Measurements from ENCODE around the gene ANKRD65. TPM values are rescaled to one million over a fixed set of nuclear protein-coding genes. Genes with fewer than 3 reads are reported as not detected.
A peak's percentile ranks its signal among the peaks of the same experiment; 100 is the strongest.
"Not testable (repeated sequence)": the region's sequence is repeated elsewhere in the genome, so short reads cannot be mapped to it uniquely, and the experiment has no call there.

Gene ANKRD65
- total and polyA plus RNA-seq, 4 donors = 1.8 to 10.8 (median 8.7) TPM

DNA sequence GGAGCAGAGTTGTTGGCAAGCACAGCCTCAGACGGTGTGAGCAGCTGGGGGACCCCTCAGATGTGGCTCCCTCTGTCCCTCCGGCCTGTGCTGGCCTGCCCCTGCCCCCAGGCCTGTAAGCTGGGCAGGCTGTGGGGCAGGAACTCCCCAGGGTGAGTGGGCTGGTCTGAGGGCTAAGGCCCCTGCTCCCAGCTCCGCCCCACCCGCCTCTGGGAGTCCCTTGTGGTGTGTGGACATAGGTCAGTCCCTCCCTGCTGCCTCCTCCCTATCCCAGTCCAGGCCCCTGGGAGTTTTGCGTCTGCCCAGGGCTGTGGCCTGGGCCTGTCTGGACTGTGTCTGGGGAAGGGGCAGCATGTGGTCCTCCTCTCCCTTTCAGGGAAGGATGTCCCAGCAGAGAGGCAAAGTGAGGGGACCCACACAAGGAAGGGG, 10.8 kb upstream of the ANKRD65 start:
- WGBS (ENCODE audit: insufficient coverage) = 24% methylated on average over 2 of the region's 5 CpGs
- DNase-seq (ENCODE audit: low read depth in 4 of 6, low spot score in 6 of 6) = no peak
- H3K4me1 ChIP-seq (ENCODE audit: control insufficient read depth, insufficient read depth, low read length) = peaks cover 78% of the 10 kb centered on the region

DNA sequence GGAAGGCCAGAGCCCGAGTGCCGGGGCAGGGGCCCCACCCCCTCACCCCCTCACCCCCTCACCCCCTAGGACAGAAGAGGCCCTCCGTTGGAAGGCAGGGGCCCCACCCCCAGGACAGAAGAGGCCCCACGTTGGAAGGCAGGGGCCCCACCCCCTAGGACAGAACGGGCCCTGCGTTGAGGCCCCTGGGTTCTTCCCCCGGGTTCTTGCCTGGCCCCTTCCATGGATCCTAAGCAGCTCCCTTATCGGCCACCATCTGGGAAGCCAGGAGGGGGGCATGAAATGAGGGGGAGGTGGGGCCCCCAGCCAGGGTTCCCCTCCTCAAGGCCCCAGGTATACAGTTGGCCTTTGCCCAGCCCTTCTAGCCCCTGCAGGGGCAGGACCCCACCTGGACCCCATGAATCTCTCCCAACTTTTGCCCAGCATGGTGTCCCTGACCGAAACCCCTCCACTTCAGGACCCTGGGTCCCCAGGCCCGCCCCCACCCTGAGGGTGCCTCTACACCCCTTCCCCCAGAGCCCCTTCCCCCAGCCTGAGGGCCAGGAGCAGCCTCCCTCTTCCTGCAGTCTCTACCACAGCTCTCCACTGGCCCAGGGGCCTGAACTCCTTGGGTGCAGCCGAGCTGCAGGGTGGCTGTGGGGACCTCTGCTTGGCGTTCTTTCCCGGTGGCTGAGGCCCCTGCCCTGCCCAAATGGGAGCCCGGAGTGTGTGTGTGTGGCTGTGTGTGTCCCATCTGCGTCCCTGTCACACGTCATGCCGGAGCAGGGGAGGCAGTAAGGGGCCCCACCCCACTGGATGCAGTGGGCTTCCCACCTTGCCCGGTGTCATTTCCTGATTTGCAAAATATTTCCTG, 10.1 kb upstream of the ANKRD65 start:
- DNase-seq (ENCODE audit: low read depth in 4 of 6, low spot score in 6 of 6) = no peak
- Histone ChIP-seq H3K27ac (ENCODE audit: low read depth, low read length) (peak overlapping the region; percentile 91), H3K9me3 (ENCODE audit: control insufficient read depth, insufficient read depth, low read length) (no peaks in the 10 kb centered on the region), H3K4me3 (ENCODE audit: low read depth, low read length) (no peak overlapping the region), H3K36me3 (ENCODE audit: control insufficient read depth, insufficient read depth, low read length) (peaks cover 5% of the 10 kb centered on the region), H3K27me3 (ENCODE audit: control insufficient read depth, insufficient read depth, low read length) (no peaks in the 10 kb centered on the region), H3K4me1 (ENCODE audit: control insufficient read depth, insufficient read depth, low read length) (peaks cover 78% of the 10 kb centered on the region)
- 51% methylated on average over 12 of the region's 18 CpGs for WGBS (ENCODE audit: insufficient coverage)

More for the DNA sequence above, 10.8 kb upstream of the ANKRD65 start:
- Histone ChIP-seq H3K27me3 (ENCODE audit: control insufficient read depth, insufficient read depth, low read length) (peaks cover 3% of the 10 kb centered on the region), H3K36me3 (ENCODE audit: control insufficient read depth, insufficient read depth, low read length) (peaks cover 2% of the 10 kb centered on the region), H3K9me3 (ENCODE audit: control insufficient read depth, insufficient read depth, low read length) (no peaks in the 10 kb centered on the region), H3K4me3 (ENCODE audit: low read depth, low read length) (no peak overlapping the region), H3K27ac (ENCODE audit: low read depth, low read length) (peak overlapping the region; percentile 91)

DNA sequence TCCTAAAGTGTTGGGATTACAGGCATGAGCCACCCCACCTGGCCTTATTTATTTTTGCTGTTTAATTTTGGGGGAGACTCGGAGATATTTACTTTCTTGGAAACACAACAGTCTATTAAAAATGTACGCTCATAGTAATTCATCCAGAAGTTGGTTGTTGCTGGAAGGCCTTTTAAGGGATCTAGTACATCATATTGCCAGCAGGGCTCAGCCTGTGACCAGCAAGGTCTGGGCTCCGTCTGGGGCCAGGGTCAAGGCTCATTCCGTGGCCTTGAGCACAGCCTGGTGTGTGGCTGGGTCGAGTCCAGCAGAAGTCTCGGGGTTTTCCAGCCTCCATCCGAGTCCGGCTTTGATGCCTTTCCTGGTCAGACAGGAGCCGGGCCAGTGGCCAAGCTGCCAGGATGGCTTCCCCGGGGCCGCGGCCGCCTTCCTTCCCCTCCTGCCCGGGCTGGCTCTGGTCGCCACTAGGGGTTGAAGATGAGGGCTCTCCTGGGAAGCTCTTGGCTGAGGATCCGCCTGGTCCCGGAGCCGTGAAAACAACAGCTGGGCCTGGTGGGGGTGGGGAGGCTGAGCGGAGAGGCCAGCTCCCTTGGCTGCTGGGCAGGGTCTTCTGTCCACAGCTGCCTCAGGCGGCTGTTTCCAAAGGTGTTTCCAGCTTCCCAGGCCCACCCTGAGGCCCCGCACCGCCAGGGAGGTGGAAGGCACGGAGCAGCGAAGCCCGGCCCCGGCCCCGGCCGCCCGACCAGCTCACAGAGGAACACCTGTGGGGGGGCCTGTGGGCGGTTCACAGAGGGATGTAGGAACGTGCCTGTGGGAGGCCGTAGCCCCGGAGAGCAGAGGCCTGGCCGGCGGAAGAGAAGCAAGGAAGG, 9.3 kb upstream of the ANKRD65 start:
- Histone ChIP-seq H3K9me3 (ENCODE audit: control insufficient read depth, insufficient read depth, low read length) (no peaks in the 10 kb centered on the region), H3K27ac (ENCODE audit: low read depth, low read length) (peak overlapping the region; percentile 85), H3K27me3 (ENCODE audit: control insufficient read depth, insufficient read depth, low read length) (no peaks in the 10 kb centered on the region), H3K4me3 (ENCODE audit: low read depth, low read length) (no peak overlapping the region), H3K4me1 (ENCODE audit: control insufficient read depth, insufficient read depth, low read length) (peaks cover 80% of the 10 kb centered on the region), H3K36me3 (ENCODE audit: control insufficient read depth, insufficient read depth, low read length) (peaks cover 10% of the 10 kb centered on the region)
- DNase-seq (ENCODE audit: low read depth in 4 of 6, low spot score in 6 of 6) = peak in 2 of 6 donors; percentile 55 to 79
- WGBS (ENCODE audit: insufficient coverage) = 12% methylated on average over 28 of the region's 35 CpGs

DNA sequence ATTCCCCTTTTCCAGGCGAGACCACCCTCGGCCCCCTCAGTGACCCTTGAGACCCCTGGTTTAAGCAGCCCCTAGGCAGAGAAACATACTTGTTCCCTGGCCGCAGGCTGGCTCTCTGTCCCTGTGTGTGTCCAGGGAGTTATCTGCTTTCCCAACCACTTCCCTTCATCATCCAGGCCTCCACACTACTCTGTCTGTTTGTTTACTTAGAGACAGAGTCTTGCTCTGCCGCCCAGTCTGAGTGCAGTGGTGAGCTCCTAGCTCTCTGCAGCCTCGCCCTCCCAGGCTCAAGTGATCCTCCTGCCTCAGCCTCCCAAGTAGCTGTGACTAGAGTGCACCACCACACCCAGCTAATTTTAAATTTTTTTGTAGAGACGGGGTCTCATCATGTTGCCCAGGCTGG, 8.6 kb upstream of the ANKRD65 start:
- DNase-seq (ENCODE audit: low read depth in 4 of 6, low spot score in 6 of 6) = no peak
- no peaks in the 10 kb centered on the region for H3K27me3 ChIP-seq (ENCODE audit: control insufficient read depth, insufficient read depth, low read length)
- WGBS (ENCODE audit: insufficient coverage) = 80% methylated on average over 3 of the region's 6 CpGs
- peak overlapping the region; percentile 85 for H3K27ac ChIP-seq (ENCODE audit: low read depth, low read length)
- no peak overlapping the region for H3K4me3 ChIP-seq (ENCODE audit: low read depth, low read length)
- peaks cover 10% of the 10 kb centered on the region for H3K36me3 ChIP-seq (ENCODE audit: control insufficient read depth, insufficient read depth, low read length)
- peaks cover 73% of the 10 kb centered on the region for H3K4me1 ChIP-seq (ENCODE audit: control insufficient read depth, insufficient read depth, low read length)
- H3K9me3 ChIP-seq (ENCODE audit: control insufficient read depth, insufficient read depth, low read length) = no peaks in the 10 kb centered on the region

DNA sequence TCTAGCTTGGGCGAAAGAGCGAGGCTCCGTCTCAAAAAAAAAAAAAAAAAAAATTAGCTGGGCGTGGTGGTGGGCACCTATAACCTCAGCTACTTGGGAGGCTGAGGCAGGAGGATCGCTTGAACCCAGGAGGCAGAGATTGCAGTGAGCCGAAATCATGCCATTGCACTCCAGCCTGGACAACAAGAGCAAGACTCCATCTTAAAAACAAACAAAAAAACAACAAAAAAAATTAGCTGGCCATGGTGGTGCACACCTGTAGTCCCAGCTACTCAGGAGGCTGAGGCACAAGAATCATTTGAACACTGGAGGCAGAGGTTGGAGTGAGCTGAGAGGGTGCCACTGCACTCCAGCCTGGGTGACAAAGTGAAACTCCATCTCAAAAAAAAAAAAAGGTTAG, 7.9 kb upstream of the ANKRD65 start:
- H3K4me3 ChIP-seq (ENCODE audit: low read depth, low read length) = not testable (repeated sequence)
- H3K4me1 ChIP-seq (ENCODE audit: control insufficient read depth, insufficient read depth, low read length) = peaks cover 66% of the 10 kb centered on the region

DNA sequence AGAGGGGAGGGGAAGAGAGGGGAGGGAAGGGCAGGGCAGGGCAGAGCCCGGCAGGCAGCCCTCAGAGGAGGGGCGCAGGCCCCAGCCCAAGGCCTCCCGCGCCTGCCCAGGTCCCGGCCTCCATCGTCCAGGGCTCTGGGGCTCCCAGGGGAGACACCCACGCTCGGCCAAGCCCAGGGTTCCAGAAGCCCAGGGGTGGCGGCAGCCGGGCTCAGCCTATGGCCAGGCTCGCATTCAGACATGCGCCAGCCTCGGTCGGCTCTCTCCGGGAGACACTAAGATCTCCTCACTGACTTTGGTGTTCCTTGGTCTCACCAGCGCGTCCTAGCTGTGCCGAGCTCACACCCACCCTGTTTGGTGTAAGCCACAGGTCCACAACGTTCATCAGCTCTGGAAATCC, 7.1 kb upstream of the ANKRD65 start:
- Histone ChIP-seq H3K4me3 (ENCODE audit: low read depth, low read length) (no peak overlapping the region), H3K36me3 (ENCODE audit: control insufficient read depth, insufficient read depth, low read length) (peaks cover 10% of the 10 kb centered on the region), H3K9me3 (ENCODE audit: control insufficient read depth, insufficient read depth, low read length) (no peaks in the 10 kb centered on the region), H3K4me1 (ENCODE audit: control insufficient read depth, insufficient read depth, low read length) (peaks cover 58% of the 10 kb centered on the region), H3K27me3 (ENCODE audit: control insufficient read depth, insufficient read depth, low read length) (no peaks in the 10 kb centered on the region), H3K27ac (ENCODE audit: low read depth, low read length) (no peak overlapping the region)
- no peak for DNase-seq (ENCODE audit: low read depth in 4 of 6, low spot score in 6 of 6)
- WGBS (ENCODE audit: insufficient coverage) = 88% methylated on average over 15 of the region's 19 CpGs

More for the DNA sequence above, 7.9 kb upstream of the ANKRD65 start:
- H3K9me3 ChIP-seq (ENCODE audit: control insufficient read depth, insufficient read depth, low read length); H3K27me3 ChIP-seq (ENCODE audit: control insufficient read depth, insufficient read depth, low read length); H3K36me3 ChIP-seq (ENCODE audit: control insufficient read depth, insufficient read depth, low read length); DNase-seq (ENCODE audit: low read depth in 4 of 6, low spot score in 6 of 6); H3K27ac ChIP-seq (ENCODE audit: low read depth, low read length): not testable (repeated sequence)
- 93% methylated on average over 4 of the region's 6 CpGs for WGBS (ENCODE audit: insufficient coverage)

DNA sequence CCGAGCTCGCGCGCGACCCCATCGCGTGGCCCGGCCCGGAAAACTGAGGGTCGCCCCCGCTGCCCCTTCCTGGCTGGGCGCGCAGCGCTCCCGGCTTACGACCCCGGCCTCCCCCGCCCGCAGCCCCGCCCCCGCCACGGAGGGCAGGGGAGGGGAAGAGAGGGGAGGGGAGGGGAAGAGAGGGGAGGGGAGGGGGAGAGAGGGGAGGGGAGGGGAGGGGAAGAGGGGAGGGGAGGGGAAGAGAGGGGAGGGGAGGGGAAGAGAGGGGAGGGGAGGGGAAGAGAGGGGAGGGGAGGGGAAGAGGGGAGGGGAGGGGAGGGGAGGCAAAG, 6.7 kb upstream of the ANKRD65 start:
- no peak overlapping the region for H3K27ac ChIP-seq (ENCODE audit: low read depth, low read length)
- peaks cover 10% of the 10 kb centered on the region for H3K36me3 ChIP-seq (ENCODE audit: control insufficient read depth, insufficient read depth, low read length)
- H3K9me3 ChIP-seq (ENCODE audit: control insufficient read depth, insufficient read depth, low read length) = no peaks in the 10 kb centered on the region
- WGBS (ENCODE audit: insufficient coverage) = 0% methylated on average over 10 of the region's 22 CpGs
- H3K4me3 ChIP-seq (ENCODE audit: low read depth, low read length) = no peak overlapping the region
- H3K27me3 ChIP-seq (ENCODE audit: control insufficient read depth, insufficient read depth, low read length) = no peaks in the 10 kb centered on the region
- DNase-seq (ENCODE audit: low read depth in 4 of 6, low spot score in 6 of 6) = peak in 2 of 6 donors; percentile 47 to 58
- peaks cover 54% of the 10 kb centered on the region for H3K4me1 ChIP-seq (ENCODE audit: control insufficient read depth, insufficient read depth, low read length)

DNA sequence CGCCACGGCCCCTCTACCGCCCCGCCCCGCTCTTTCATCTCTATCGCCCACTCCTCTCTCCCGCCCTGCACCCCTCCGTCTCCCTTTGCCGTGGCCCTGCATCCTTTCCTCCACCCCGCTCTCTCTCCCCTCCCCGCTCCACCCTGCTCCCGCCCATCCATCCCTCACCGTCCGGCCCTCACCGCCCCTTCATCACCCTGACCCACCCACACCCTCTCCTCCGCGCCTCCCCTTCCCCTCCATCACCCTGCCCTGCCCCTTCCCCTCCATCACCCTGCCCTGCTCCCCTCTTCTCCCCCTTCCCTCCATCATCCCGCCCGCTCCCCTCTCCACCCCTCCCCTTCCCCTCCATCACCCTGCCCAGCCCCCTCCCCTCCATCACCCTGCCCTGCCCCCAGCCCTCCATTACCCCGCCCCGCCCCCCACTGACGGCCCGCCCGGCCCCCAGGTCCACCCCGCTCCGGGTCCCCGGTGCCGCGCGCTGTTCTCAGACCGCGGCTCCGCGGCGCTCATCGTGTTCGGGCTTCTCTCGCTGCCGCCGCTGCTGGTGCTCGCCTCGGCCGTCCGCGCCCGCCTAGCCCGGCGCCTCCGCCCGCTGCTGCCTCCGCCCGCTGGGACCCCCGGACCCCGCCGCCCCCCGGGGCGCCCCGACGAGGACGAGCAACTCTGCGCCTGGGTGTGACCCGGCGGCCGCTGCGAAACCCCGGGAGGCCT, 6.2 kb upstream of the ANKRD65 start:
- peaks cover 54% of the 10 kb centered on the region for H3K4me1 ChIP-seq (ENCODE audit: control insufficient read depth, insufficient read depth, low read length)
- H3K36me3 ChIP-seq (ENCODE audit: control insufficient read depth, insufficient read depth, low read length) = peaks cover 10% of the 10 kb centered on the region
- WGBS (ENCODE audit: insufficient coverage) = 2% methylated on average over 58 of the region's 66 CpGs
- no peak overlapping the region for H3K27ac ChIP-seq (ENCODE audit: low read depth, low read length)
- H3K4me3 ChIP-seq (ENCODE audit: low read depth, low read length) = no peak overlapping the region
- H3K9me3 ChIP-seq (ENCODE audit: control insufficient read depth, insufficient read depth, low read length) = no peaks in the 10 kb centered on the region
- no peaks in the 10 kb centered on the region for H3K27me3 ChIP-seq (ENCODE audit: control insufficient read depth, insufficient read depth, low read length)
- peak in 2 of 6 donors; percentile 50 to 56 for DNase-seq (ENCODE audit: low read depth in 4 of 6, low spot score in 6 of 6)

DNA sequence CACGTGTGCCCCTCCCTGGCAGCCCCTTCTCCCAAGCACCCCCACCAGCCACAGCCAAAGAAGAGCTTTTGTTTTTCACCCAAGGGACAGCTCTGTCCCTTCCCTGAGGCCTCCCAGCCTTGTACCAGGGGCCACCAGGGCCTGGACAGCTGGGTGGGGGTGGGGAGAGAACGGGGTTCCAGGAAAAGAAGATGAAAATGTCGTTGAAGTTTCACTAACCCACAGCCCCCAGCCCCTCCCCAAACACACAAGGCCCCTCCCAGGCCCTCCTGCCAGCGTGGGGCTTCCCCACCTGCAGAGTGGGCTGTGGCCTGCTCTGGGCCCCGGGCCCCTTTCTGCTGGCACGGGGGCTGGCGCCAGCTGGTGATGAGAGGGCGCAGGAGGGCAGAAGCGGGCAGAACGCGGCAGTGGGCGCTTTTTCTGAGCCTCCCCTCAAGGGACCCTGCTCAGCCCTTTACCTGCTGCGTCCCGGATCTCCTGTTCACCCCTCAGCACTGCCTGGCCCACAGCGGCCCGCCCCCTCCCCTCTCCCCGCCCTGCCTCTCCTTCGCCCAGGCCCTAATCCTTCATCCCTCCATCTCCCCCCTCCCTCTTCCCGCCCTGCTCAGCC, 5.5 kb upstream of the ANKRD65 start:
- Histone ChIP-seq H3K4me1 (ENCODE audit: control insufficient read depth, insufficient read depth, low read length) (peaks cover 49% of the 10 kb centered on the region), H3K36me3 (ENCODE audit: control insufficient read depth, insufficient read depth, low read length) (peaks cover 10% of the 10 kb centered on the region), H3K4me3 (ENCODE audit: low read depth, low read length) (no peak overlapping the region), H3K27ac (ENCODE audit: low read depth, low read length) (peak overlapping the region; percentile 40), H3K27me3 (ENCODE audit: control insufficient read depth, insufficient read depth, low read length) (no peaks in the 10 kb centered on the region), H3K9me3 (ENCODE audit: control insufficient read depth, insufficient read depth, low read length) (no peaks in the 10 kb centered on the region)
- 18% methylated on average over 16 of the region's 19 CpGs for WGBS (ENCODE audit: insufficient coverage)
- no peak for DNase-seq (ENCODE audit: low read depth in 4 of 6, low spot score in 6 of 6)

All from spinal cord (tissue), 10 donors.